Kidney glomerular epithelial cell (primary cell): Measurements from ENCODE around the gene FYB1.

Experiments
- DNase-seq: peaks from one replicate; lab custom pipeline; 2025; lab: John Stamatoyannopoulos, UW

FYB1 gene

GRCh38 chr5:39160576-39161213 lies 58.7 kb downstream of the FYB1 start:
- no peak for DNase-seq

- DNase-seq: no peak
Observed at GRCh38 chr5:39159811-39160490, 59.4 kb downstream of the FYB1 start.

GRCh38 chr5:39158786-39159185 lies 60.6 kb downstream of the FYB1 start:
- no peak for DNase-seq

GRCh38 chr5:39158127-39158593 lies 61.2 kb downstream of the FYB1 start:
- no peak for DNase-seq

- no peak for DNase-seq
Observed at GRCh38 chr5:39157701-39158100, 61.7 kb downstream of the FYB1 start.

GRCh38 chr5:39156082-39156481 lies 63.3 kb downstream of the FYB1 start:
- no peak for DNase-seq

GRCh38 chr5:39151745-39152144 lies 67.6 kb downstream of the FYB1 start:
- no peak for DNase-seq

- DNase-seq: no peak
Observed at GRCh38 chr5:39149966-39150365, 69.4 kb downstream of the FYB1 start.

- no peak for DNase-seq
Observed at GRCh38 chr5:39148983-39149534, 70.3 kb downstream of the FYB1 start.

- no peak for DNase-seq
Observed at GRCh38 chr5:39146831-39147540, 72.4 kb downstream of the FYB1 start.

GRCh38 chr5:39143151-39143860 lies 76.1 kb downstream of the FYB1 start:
- DNase-seq: no peak

GRCh38 chr5:39140558-39141168 lies 78.7 kb downstream of the FYB1 start:
- DNase-seq: no peak

GRCh38 chr5:39138892-39139291 lies 80.5 kb downstream of the FYB1 start:
- DNase-seq: no peak

GRCh38 chr5:39137819-39138451 lies 81.4 kb downstream of the FYB1 start:
- DNase-seq: no peak

- no peak for DNase-seq
Observed at GRCh38 chr5:39137391-39137790, 82.0 kb downstream of the FYB1 start.

GRCh38 chr5:39132792-39133191 lies 86.6 kb downstream of the FYB1 start:
- DNase-seq: no peak

GRCh38 chr5:39132128-39132447 lies 87.3 kb downstream of the FYB1 start:
- no peak for DNase-seq

- DNase-seq: no peak
Observed at GRCh38 chr5:39131210-39132127, 87.9 kb downstream of the FYB1 start.

GRCh38 chr5:39130716-39131115 lies 88.6 kb downstream of the FYB1 start:
- DNase-seq: no peak

- DNase-seq: no peak
Observed at GRCh38 chr5:39121922-39122321, 97.4 kb downstream of the FYB1 start.
